Fibroblast of gingiva (primary cell): ENCODE results near the gene SLC25A25.

Source experiments
- DNase-seq: peaks from one replicate; pipeline ENCODE4 v3.0.0-alpha.2; 2011; ENCODE audit warnings: low read depth

The SLC25A25 gene

DNA sequence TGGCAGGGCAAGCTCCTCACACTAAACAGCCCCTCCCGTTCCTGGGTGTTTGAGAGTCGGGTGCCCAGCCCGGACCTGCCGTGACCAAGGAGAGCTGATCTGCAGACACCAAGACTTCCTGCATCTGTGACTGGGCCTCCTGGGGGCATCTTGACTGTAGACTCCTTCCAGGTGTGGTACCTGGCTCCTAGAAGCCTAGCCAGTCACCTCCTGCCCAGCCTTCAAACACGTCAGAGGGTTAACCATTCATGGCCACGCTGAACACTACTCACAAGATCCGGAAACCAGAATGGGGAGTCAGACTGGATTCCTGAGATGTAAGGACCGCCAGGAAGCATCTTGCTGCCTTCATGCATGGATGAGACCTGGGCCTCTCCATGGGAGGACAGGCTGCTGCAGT is 77.5 kb downstream of the SLC25A25 start:
- no peak for DNase-seq

DNA sequence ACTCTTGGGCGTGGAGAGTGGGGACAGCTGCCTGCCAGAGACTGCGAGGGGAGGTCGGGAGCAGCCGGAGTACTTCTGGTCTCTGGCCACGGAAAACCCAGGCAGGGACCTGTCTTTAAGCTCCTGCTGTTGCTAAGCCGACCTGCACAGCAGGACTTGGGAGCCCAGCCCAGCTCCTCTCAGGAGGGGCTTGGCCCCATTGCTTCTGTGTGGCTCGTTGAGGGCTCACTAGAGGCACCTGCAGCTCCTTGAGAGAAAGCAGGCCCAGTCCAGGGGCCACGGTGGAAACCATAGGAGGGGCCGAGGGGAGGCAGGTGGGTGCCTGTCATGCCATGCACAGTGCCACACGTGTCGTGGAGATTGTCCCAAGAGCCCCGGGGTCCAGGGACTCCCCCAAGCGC is 77.9 kb downstream of the SLC25A25 start:
- no peak for DNase-seq

GRCh38 chr9:128146591-128147120 is 78.6 kb downstream of the SLC25A25 start:
- DNase-seq = no peak

GRCh38 chr9:128148509-128149000 is 80.5 kb downstream of the SLC25A25 start:
- DNase-seq = no peak

GRCh38 chr9:128149001-128149701 is 81.1 kb downstream of the SLC25A25 start, which contains the start of gene LCN2:
Gene LCN2, plus strand, starts transcription at chr9:128149453. Its CDS starts 73 bp downstream, at chr9:128149526.
- DNase-seq = no peak

GRCh38 chr9:128149951-128150593 is 82.0 kb downstream of the SLC25A25 start:
- no peak for DNase-seq

- no peak for DNase-seq
Observed at GRCh38 chr9:128150594-128151308, 82.7 kb downstream of the SLC25A25 start.

GRCh38 chr9:128151309-128152132 is 83.5 kb downstream of the SLC25A25 start:
- DNase-seq = no peak

DNA sequence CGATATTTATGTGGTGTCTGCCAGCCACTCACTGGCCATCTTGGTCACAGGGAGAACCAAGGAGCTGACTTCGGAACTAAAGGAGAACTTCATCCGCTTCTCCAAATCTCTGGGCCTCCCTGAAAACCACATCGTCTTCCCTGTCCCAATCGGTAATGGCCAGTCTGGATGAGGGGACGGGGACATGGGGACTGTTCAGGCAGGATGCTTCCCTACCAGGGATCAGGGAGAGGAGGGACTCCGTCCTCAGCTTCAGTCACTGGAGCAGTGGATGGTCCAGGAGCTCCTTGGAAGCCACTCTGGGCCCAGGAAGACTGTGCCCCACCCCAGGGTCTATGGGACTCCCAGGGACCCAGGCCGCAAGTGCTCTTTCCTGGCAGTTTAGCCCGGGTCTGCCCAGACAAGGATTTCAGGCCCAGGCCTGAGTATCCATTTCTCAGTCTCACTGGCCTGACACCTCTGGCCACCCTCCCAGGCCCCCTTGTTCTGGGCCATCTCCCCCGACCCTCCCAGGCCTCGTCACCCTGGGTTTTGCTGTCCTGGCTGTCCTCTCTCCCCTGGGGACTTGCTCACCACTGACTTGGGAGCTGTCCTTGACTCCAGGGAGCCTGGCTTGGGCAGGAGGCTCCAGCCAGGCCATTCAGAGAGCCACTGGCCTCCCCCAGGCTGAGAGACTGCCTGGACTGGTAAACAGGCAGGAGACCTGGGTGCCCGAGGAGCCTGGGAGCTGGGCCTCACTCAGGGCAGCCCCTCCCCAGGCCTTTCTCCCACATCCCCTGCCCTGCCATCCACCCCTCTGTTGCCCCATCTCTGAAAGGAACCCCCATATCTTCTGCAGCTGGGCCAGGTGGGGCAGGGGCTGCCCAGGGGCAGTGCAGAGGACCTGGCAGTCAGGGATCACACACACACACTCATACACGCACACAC is 84.4 kb downstream of the SLC25A25 start:
- no peak for DNase-seq

- DNase-seq = no peak
Observed at GRCh38 chr9:128153060-128153946, 85.3 kb downstream of the SLC25A25 start.

- no peak for DNase-seq
Observed at GRCh38 chr9:128153947-128154695, 86.1 kb downstream of the SLC25A25 start.

DNA sequence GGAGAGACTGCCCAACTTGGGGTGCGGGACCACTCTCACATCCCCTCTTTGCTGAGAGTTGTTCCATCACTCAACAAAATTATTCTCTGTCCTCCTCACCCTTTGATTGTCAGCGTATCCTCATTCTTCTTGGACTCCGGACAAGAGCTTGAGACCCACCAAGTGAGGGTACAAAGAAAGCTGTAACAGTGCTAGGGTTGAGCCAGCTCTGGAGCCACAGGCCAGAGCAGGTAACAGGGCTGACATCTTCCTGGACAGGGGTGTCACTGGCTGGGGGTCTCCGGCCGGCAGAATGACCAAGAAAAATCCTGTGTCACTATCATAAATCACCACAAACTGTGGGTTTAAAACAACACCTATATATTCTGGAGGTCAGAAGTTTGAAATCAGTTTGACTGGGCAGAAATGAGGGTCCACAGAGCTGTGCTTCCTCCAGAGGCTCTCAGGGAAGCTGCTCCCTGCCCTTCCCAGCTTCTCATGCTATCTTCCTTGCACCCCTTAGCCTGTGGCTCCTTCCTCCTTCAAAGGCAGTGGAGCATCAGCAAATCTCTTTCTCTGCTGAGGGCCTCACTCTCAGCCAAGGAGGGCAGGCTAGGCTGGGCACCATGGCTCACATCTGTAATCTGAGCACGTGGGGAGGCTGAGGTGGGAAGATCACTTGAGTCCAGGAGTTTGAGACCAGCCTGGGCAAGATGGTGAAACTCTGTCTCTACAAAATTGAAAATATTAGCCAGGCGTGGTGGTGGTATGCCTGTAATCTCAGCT is 87.9 kb downstream of the SLC25A25 start:
- DNase-seq = no peak
